IMR-90 (cell line): ENCODE data around the gene ATP13A1. TPM values are rescaled to one million over a fixed set of nuclear protein-coding genes. Genes with fewer than 3 reads are reported as not detected.
"Not testable (repeated sequence)": the region's sequence is repeated elsewhere in the genome, so short reads cannot be mapped to it uniquely, and the experiment has no call there.

Experiments
- ATAC-seq: fragments of 200-7000 bp; cut with Tn5 transposase; 2 replicates; pipeline ENCODE4 v1.9.1; 2020; ENCODE audit warnings: low read depth, mild to moderate bottlenecking, moderate library complexity
- BruUV-seq: library from RNA; stranded (reverse); fragments of 400-500 nt; replicated peaks from 2 replicates; lab custom pipeline; 2021; lab: Mats Ljungman, UMichigan
- CTCF ChIA-PET: fragments of 300-600 bp; formaldehyde crosslinking; extraction: SDS; loops from one replicate; lab custom pipeline; 2021; ENCODE audit warnings: antibody characterized with exemption; lab: Yijun Ruan, JAX
- POLR2A ChIA-PET: fragments of 300-600 bp; sonication (Branson Sonifier 250); formaldehyde crosslinking; loops from one replicate; lab custom pipeline; 2022; ENCODE audit warnings: antibody characterized with exemption; ENCODE audit not compliant: unreplicated experiment; lab: Charles Lee
- DNase-seq: peaks from one replicate; pipeline ENCODE4 v3.0.0; 2013
- H2AFZ ChIP-seq: replicated peaks from 2 replicates; pipeline ENCODE3; 2013; ENCODE audit warnings: low read length, mild to moderate bottlenecking; ENCODE audit not compliant: poor library complexity
- H2AK5ac ChIP-seq: 2 replicates; pipeline ENCODE4 v1.6.1; 2013; ENCODE audit warnings: low read depth, low read length, inconsistent platforms
- H2AK9ac ChIP-seq: replicated peaks from 2 replicates; pipeline ENCODE3; 2013; ENCODE audit warnings: mild to moderate bottlenecking, low read depth, low read length, moderate library complexity; ENCODE audit not compliant: poor library complexity
- H2BK120ac ChIP-seq: 2 replicates; pipeline ENCODE4 v1.6.1; 2013; ENCODE audit warnings: low read depth, low read length, inconsistent platforms
- H2BK15ac ChIP-seq: 3 replicates; pipeline ENCODE4 v1.6.1; 2013; ENCODE audit warnings: low read depth, low read length, inconsistent platforms
- H2BK20ac ChIP-seq: 2 replicates; pipeline ENCODE4 v1.6.1; 2013; ENCODE audit warnings: low read depth, mild to moderate bottlenecking, inconsistent platforms, low read length, moderate library complexity
- H2BK5ac ChIP-seq: 2 replicates; pipeline ENCODE4 v1.6.1; 2013; ENCODE audit warnings: mild to moderate bottlenecking, low read depth, low read length, inconsistent platforms; ENCODE audit not compliant: poor library complexity, severe bottlenecking
- H3K14ac ChIP-seq: replicated peaks from 2 replicates; pipeline ENCODE4 v1.6.1; 2013; ENCODE audit warnings: low read depth, low read length, inconsistent platforms
- H3K18ac ChIP-seq: 2 replicates; pipeline ENCODE4 v1.6.1; 2013; ENCODE audit warnings: low read depth, low read length, control low read depth
- H3K23ac ChIP-seq: 2 replicates; pipeline ENCODE4 v1.6.1; 2013; ENCODE audit warnings: low read depth, low read length, inconsistent platforms
- H3K27ac ChIP-seq: 2 replicates; pipeline ENCODE4 v1.5.1; 2013; ENCODE audit warnings: mild to moderate bottlenecking, control low read depth, low read length; ENCODE audit not compliant: insufficient read depth
- H3K27me3 ChIP-seq: 2 replicates; pipeline ENCODE4 v1.6.1; 2013; ENCODE audit warnings: low read length; ENCODE audit not compliant: control insufficient read depth, insufficient read depth
- H3K36me3 ChIP-seq: 2 replicates; pipeline ENCODE4 v1.6.1; 2013; ENCODE audit warnings: low read length, mixed read lengths; ENCODE audit not compliant: control insufficient read depth, insufficient read depth
- H3K4ac ChIP-seq: 2 replicates; pipeline ENCODE4 v1.6.1; 2013; ENCODE audit warnings: low read depth, low read length, inconsistent platforms
- H3K4me1 ChIP-seq: 2 replicates; pipeline ENCODE4 v1.6.1; 2013; ENCODE audit warnings: low read length, mixed read lengths; ENCODE audit not compliant: control insufficient read depth, insufficient read depth
- H3K4me2 ChIP-seq: 2 replicates; pipeline ENCODE4 v1.6.1; 2013; ENCODE audit warnings: low read depth, mild to moderate bottlenecking, control low read depth, low read length, moderate library complexity
- H3K4me3 ChIP-seq: 2 replicates; pipeline ENCODE4 v1.5.1; 2013; ENCODE audit warnings: low read depth, mild to moderate bottlenecking, control low read depth, low read length, moderate library complexity; ENCODE audit not compliant: insufficient read depth
- H3K56ac ChIP-seq: 2 replicates; pipeline ENCODE4 v1.6.1; 2013; ENCODE audit warnings: low read length, inconsistent platforms; ENCODE audit not compliant: insufficient read depth; ENCODE audit errors: extremely low read depth
- H3K79me1 ChIP-seq, 2 experiments: 2 replicates each; pipeline ENCODE4 v1.6.1; 2013; ENCODE audit warnings: low read length in 2 of 2, inconsistent platforms in 1 of 2, low read depth in 1 of 2
- H3K9ac ChIP-seq: 2 replicates; pipeline ENCODE4 v1.6.1; 2013; ENCODE audit warnings: low read depth, low read length, control low read depth
- H3K9me1 ChIP-seq: 2 replicates; pipeline ENCODE4 v1.6.1; 2013; ENCODE audit warnings: low read length, inconsistent platforms; ENCODE audit not compliant: insufficient read depth
- H3K9me3 ChIP-seq: 2 replicates; pipeline ENCODE4 v1.6.1; 2013; ENCODE audit warnings: low read length; ENCODE audit not compliant: control insufficient read depth, insufficient read depth
- H4K20me1 ChIP-seq: 2 replicates; pipeline ENCODE4 v1.6.1; 2013; ENCODE audit warnings: low read length, inconsistent platforms; ENCODE audit not compliant: insufficient read depth
- H4K5ac ChIP-seq: 2 replicates; pipeline ENCODE4 v1.6.1; 2013; ENCODE audit warnings: mild to moderate bottlenecking, low read depth, low read length, control low read depth
- H4K8ac ChIP-seq, 2 experiments: 2 replicates each; pipeline ENCODE4 v1.6.1; 2013; ENCODE audit warnings: low read depth in 2 of 2, low read length in 2 of 2, control low read depth in 1 of 2, inconsistent platforms in 1 of 2
- H4K91ac ChIP-seq: 2 replicates; pipeline ENCODE4 v1.6.1; 2013; ENCODE audit warnings: low read depth, low read length, inconsistent platforms; ENCODE audit not compliant: insufficient read depth
- WGBS, 2 experiments: methylation state at CpG; one replicate each; pipeline versions ENCODE4 v1.1.5 to v1.1.7; 2013; ENCODE audit warnings: missing lambda C conversion rate in 2 of 2; ENCODE audit not compliant: insufficient read length in 1 of 2; ENCODE audit errors: extremely low coverage in 2 of 2; 5-methylcytosine and 5-hydroxymethylcytosine counted together
- dilution Hi-C: fragments of 300-500 bp; cut with HindIII; formaldehyde crosslinking; loops from one replicate; pipeline ENCODE4 v1.14.3; 2018; ENCODE audit warnings: low sequenced_read_pairs; ENCODE audit not compliant: unreplicated experiment
- in situ Hi-C: fragments of 300-500 bp; cut with MboI; formaldehyde crosslinking; loops from 3 replicates; pipeline ENCODE4 v1.14.3; 2019; ENCODE audit warnings: low sequenced_read_pairs, inconsistent platforms, mixed read lengths
- intact Hi-C: fragments of 100-400 bp; cut with micrococcal nuclease; formaldehyde crosslinking; loops from 2 replicates; pipeline ENCODE4 v1.10.0; 2022
- polyA plus RNA-seq, 3 experiments: library from polyadenylated mRNA; depleted of rRNA; stranded (reverse); fragments of >200 nt; gene quantifications; 2 replicates each; pipeline ENCODE4 v1.2.3, GENCODE V29; 2012; ENCODE audit warnings: low replicate concordance in 1 of 3
- total RNA-seq: library from RNA; depleted of rRNA; stranded (reverse); fragments of >200 nt; gene quantifications from 2 replicates; pipeline ENCODE4 v1.2.3, GENCODE V29; 2012

The ATP13A1 gene
- total and polyA plus RNA-seq, 2 of the 4 experiments (the other 2 are of a cell fraction), result 13.3 to 43.8 TPM

- H2BK20ac ChIP-seq, H3K36me3 ChIP-seq, ATAC-seq, H2BK120ac ChIP-seq, H3K79me1 ChIP-seq, in situ Hi-C loops, H3K27me3 ChIP-seq, H3K18ac ChIP-seq, H2BK5ac ChIP-seq, H2AK5ac ChIP-seq, H4K8ac ChIP-seq, H3K4me1 ChIP-seq, H3K9me1 ChIP-seq, H4K20me1 ChIP-seq, H3K4me2 ChIP-seq, CTCF ChIA-PET, H2AK9ac ChIP-seq, H3K9ac ChIP-seq, H3K4me3 ChIP-seq, H3K23ac ChIP-seq, DNase-seq, H3K14ac ChIP-seq, dilution Hi-C loops, POLR2A ChIA-PET, H3K4ac ChIP-seq, H4K5ac ChIP-seq, H4K91ac ChIP-seq, H3K27ac ChIP-seq, H2AFZ ChIP-seq, intact Hi-C loops, H3K56ac ChIP-seq, H2BK15ac ChIP-seq, BruUV-seq: not testable (repeated sequence)
- peaks cover 34% of the 10 kb centered on the region for H3K9me3 ChIP-seq
- WGBS, 2 experiments, result no CpG with 5 or more reads among the region's 1 CpG
Measured at GRCh38 chr19:19700493-19700892, 37.0 kb upstream of the ATP13A1 start.
